ENCODE measurements around the gene SERPINB6.

SERPINB6 gene

GRCh38 chr6:2971420-2972218 is at the start of gene SERPINB6:
Gene SERPINB6 (minus strand): TSS chr6:2971567. CDS start chr6:2959332, 12,235 bp downstream.
- peaks cover 0 to 9% of the 10 kb centered on the region in 2 donors for H3K36me3 ChIP-seq (ENCODE audit: control insufficient read depth in 1 of 2, insufficient read depth in 2 of 2, low read length in 2 of 2)
- peaks cover 8 to 25% of the 10 kb centered on the region in 2 donors for H3K4me1 ChIP-seq (ENCODE audit: control insufficient read depth in 1 of 2, insufficient read depth in 2 of 2, low read length in 2 of 2)
- no peaks in the 10 kb centered on the region for H3K9me3 ChIP-seq (ENCODE audit: control insufficient read depth in 1 of 2, low read length in 2 of 2)
- H3K9ac ChIP-seq (ENCODE audit: low read depth in 1 of 2, low read length in 2 of 2) = peak within 1 kb of the TSS; percentile 64 to 81
- H3K27me3 ChIP-seq (ENCODE audit: control insufficient read depth in 1 of 2, insufficient read depth in 2 of 2, low read length in 2 of 2) = no peaks in the 10 kb centered on the region
- peak within 1 kb of the TSS; percentile 65 to 83 for H3K4me3 ChIP-seq (ENCODE audit: low read depth in 1 of 2, low read length in 2 of 2)
- H3K27ac ChIP-seq (ENCODE audit: low read depth, low read length) = peak within 1 kb of the TSS; percentile 95

GRCh38 chr6:3019749-3020320 is 48.5 kb upstream of the SERPINB6 start:
- Histone ChIP-seq H3K36me3 (ENCODE audit: control insufficient read depth in 1 of 2, insufficient read depth in 2 of 2, low read length in 2 of 2) (peaks cover 8 to 33% of the 10 kb centered on the region in 2 donors), H3K9me3 (ENCODE audit: control insufficient read depth in 1 of 2, low read length in 2 of 2) (no peaks in the 10 kb centered on the region), H3K9ac (ENCODE audit: low read depth in 1 of 2, low read length in 2 of 2) (no peak overlapping the region), H3K27me3 (ENCODE audit: control insufficient read depth in 1 of 2, insufficient read depth in 2 of 2, low read length in 2 of 2) (no peaks in the 10 kb centered on the region), H3K4me1 (ENCODE audit: control insufficient read depth in 1 of 2, insufficient read depth in 2 of 2, low read length in 2 of 2) (peaks cover 7 to 27% of the 10 kb centered on the region in 2 donors), H3K4me3 (ENCODE audit: low read depth in 1 of 2, low read length in 2 of 2) (no peak overlapping the region), H3K27ac (ENCODE audit: low read depth, low read length) (no peak overlapping the region)

GRCh38 chr6:3019065-3019464 is 47.7 kb upstream of the SERPINB6 start:
- no peak overlapping the region for H3K27ac ChIP-seq (ENCODE audit: low read depth, low read length)
- H3K27me3 ChIP-seq (ENCODE audit: control insufficient read depth in 1 of 2, insufficient read depth in 2 of 2, low read length in 2 of 2) = no peaks in the 10 kb centered on the region
- peaks cover 2 to 24% of the 10 kb centered on the region in 2 donors for H3K4me1 ChIP-seq (ENCODE audit: control insufficient read depth in 1 of 2, insufficient read depth in 2 of 2, low read length in 2 of 2)
- H3K9ac ChIP-seq (ENCODE audit: low read depth in 1 of 2, low read length in 2 of 2) = no peak overlapping the region
- H3K9me3 ChIP-seq (ENCODE audit: control insufficient read depth in 1 of 2, low read length in 2 of 2) = no peaks in the 10 kb centered on the region
- H3K36me3 ChIP-seq (ENCODE audit: control insufficient read depth in 1 of 2, insufficient read depth in 2 of 2, low read length in 2 of 2) = peaks cover 11 to 40% of the 10 kb centered on the region in 2 donors
- H3K4me3 ChIP-seq (ENCODE audit: low read depth in 1 of 2, low read length in 2 of 2) = no peak overlapping the region

- H3K27me3 ChIP-seq (ENCODE audit: control insufficient read depth in 1 of 2, insufficient read depth in 2 of 2, low read length in 2 of 2) = no peaks in the 10 kb centered on the region
- no peak overlapping the region for H3K9ac ChIP-seq (ENCODE audit: low read depth in 1 of 2, low read length in 2 of 2)
- peaks cover 0 to 1% of the 10 kb centered on the region in 2 donors for H3K9me3 ChIP-seq (ENCODE audit: control insufficient read depth in 1 of 2, low read length in 2 of 2)
- peaks cover 0 to 9% of the 10 kb centered on the region in 2 donors for H3K4me1 ChIP-seq (ENCODE audit: control insufficient read depth in 1 of 2, insufficient read depth in 2 of 2, low read length in 2 of 2)
- no peak overlapping the region for H3K4me3 ChIP-seq (ENCODE audit: low read depth in 1 of 2, low read length in 2 of 2)
- peaks cover 24 to 51% of the 10 kb centered on the region in 2 donors for H3K36me3 ChIP-seq (ENCODE audit: control insufficient read depth in 1 of 2, insufficient read depth in 2 of 2, low read length in 2 of 2)
- no peak overlapping the region for H3K27ac ChIP-seq (ENCODE audit: low read depth, low read length)
Observed at GRCh38 chr6:3017304-3017703, 45.9 kb upstream of the SERPINB6 start.

- Histone ChIP-seq H3K9me3 (ENCODE audit: control insufficient read depth in 1 of 2, low read length in 2 of 2) (peaks cover 0 to 7% of the 10 kb centered on the region in 2 donors), H3K4me1 (ENCODE audit: control insufficient read depth in 1 of 2, insufficient read depth in 2 of 2, low read length in 2 of 2) (peaks cover 0 to 6% of the 10 kb centered on the region in 2 donors), H3K27me3 (ENCODE audit: control insufficient read depth in 1 of 2, insufficient read depth in 2 of 2, low read length in 2 of 2) (no peaks in the 10 kb centered on the region), H3K4me3 (ENCODE audit: low read depth in 1 of 2, low read length in 2 of 2) (no peak overlapping the region), H3K27ac (ENCODE audit: low read depth, low read length) (no peak overlapping the region), H3K36me3 (ENCODE audit: control insufficient read depth in 1 of 2, insufficient read depth in 2 of 2, low read length in 2 of 2) (peaks cover 29 to 57% of the 10 kb centered on the region in 2 donors), H3K9ac (ENCODE audit: low read depth in 1 of 2, low read length in 2 of 2) (no peak overlapping the region)
Observed at GRCh38 chr6:3016473-3017280, 45.3 kb upstream of the SERPINB6 start.

- Histone ChIP-seq H3K4me3 (ENCODE audit: low read depth in 1 of 2, low read length in 2 of 2) (no peak overlapping the region), H3K27ac (ENCODE audit: low read depth, low read length) (no peak overlapping the region), H3K9me3 (ENCODE audit: control insufficient read depth in 1 of 2, low read length in 2 of 2) (peaks cover 0 to 16% of the 10 kb centered on the region in 2 donors), H3K36me3 (ENCODE audit: control insufficient read depth in 1 of 2, insufficient read depth in 2 of 2, low read length in 2 of 2) (peaks cover 32 to 63% of the 10 kb centered on the region in 2 donors), H3K9ac (ENCODE audit: low read depth in 1 of 2, low read length in 2 of 2) (no peak overlapping the region), H3K4me1 (ENCODE audit: control insufficient read depth in 1 of 2, insufficient read depth in 2 of 2, low read length in 2 of 2) (peaks cover 0 to 6% of the 10 kb centered on the region in 2 donors), H3K27me3 (ENCODE audit: control insufficient read depth in 1 of 2, insufficient read depth in 2 of 2, low read length in 2 of 2) (no peaks in the 10 kb centered on the region)
Observed at GRCh38 chr6:3015144-3015543, 43.8 kb upstream of the SERPINB6 start.

GRCh38 chr6:3014675-3015066 is 43.3 kb upstream of the SERPINB6 start:
- Histone ChIP-seq H3K4me1 (ENCODE audit: control insufficient read depth in 1 of 2, insufficient read depth in 2 of 2, low read length in 2 of 2) (peaks cover 0 to 9% of the 10 kb centered on the region in 2 donors), H3K9ac (ENCODE audit: low read depth in 1 of 2, low read length in 2 of 2) (no peak overlapping the region), H3K27me3 (ENCODE audit: control insufficient read depth in 1 of 2, insufficient read depth in 2 of 2, low read length in 2 of 2) (no peaks in the 10 kb centered on the region), H3K36me3 (ENCODE audit: control insufficient read depth in 1 of 2, insufficient read depth in 2 of 2, low read length in 2 of 2) (peaks cover 32 to 60% of the 10 kb centered on the region in 2 donors), H3K9me3 (ENCODE audit: control insufficient read depth in 1 of 2, low read length in 2 of 2) (peaks cover 0 to 16% of the 10 kb centered on the region in 2 donors), H3K4me3 (ENCODE audit: low read depth in 1 of 2, low read length in 2 of 2) (no peak overlapping the region), H3K27ac (ENCODE audit: low read depth, low read length) (no peak overlapping the region)

- H3K27ac ChIP-seq (ENCODE audit: low read depth, low read length) = no peak overlapping the region
- H3K36me3 ChIP-seq (ENCODE audit: control insufficient read depth in 1 of 2, insufficient read depth in 2 of 2, low read length in 2 of 2) = peaks cover 32 to 60% of the 10 kb centered on the region in 2 donors
Observed at GRCh38 chr6:3013901-3014674, 42.7 kb upstream of the SERPINB6 start.

GRCh38 chr6:3013486-3013885 is 42.1 kb upstream of the SERPINB6 start:
- Histone ChIP-seq H3K4me1 (ENCODE audit: control insufficient read depth in 1 of 2, insufficient read depth in 2 of 2, low read length in 2 of 2) (peaks cover 0 to 4% of the 10 kb centered on the region in 2 donors), H3K9ac (ENCODE audit: low read depth in 1 of 2, low read length in 2 of 2) (no peak overlapping the region), H3K4me3 (ENCODE audit: low read depth in 1 of 2, low read length in 2 of 2) (no peak overlapping the region), H3K9me3 (ENCODE audit: control insufficient read depth in 1 of 2, low read length in 2 of 2) (peaks cover 0 to 16% of the 10 kb centered on the region in 2 donors), H3K27ac (ENCODE audit: low read depth, low read length) (no peak overlapping the region), H3K27me3 (ENCODE audit: control insufficient read depth in 1 of 2, insufficient read depth in 2 of 2, low read length in 2 of 2) (no peaks in the 10 kb centered on the region), H3K36me3 (ENCODE audit: control insufficient read depth in 1 of 2, insufficient read depth in 2 of 2, low read length in 2 of 2) (peaks cover 32 to 60% of the 10 kb centered on the region in 2 donors)

More at GRCh38 chr6:3013901-3014674, 42.7 kb upstream of the SERPINB6 start:
- Histone ChIP-seq H3K9me3 (ENCODE audit: control insufficient read depth in 1 of 2, low read length in 2 of 2) (peaks cover 0 to 16% of the 10 kb centered on the region in 2 donors), H3K4me1 (ENCODE audit: control insufficient read depth in 1 of 2, insufficient read depth in 2 of 2, low read length in 2 of 2) (peaks cover 0 to 6% of the 10 kb centered on the region in 2 donors), H3K4me3 (ENCODE audit: low read depth in 1 of 2, low read length in 2 of 2) (no peak overlapping the region), H3K9ac (ENCODE audit: low read depth in 1 of 2, low read length in 2 of 2) (no peak overlapping the region), H3K27me3 (ENCODE audit: control insufficient read depth in 1 of 2, insufficient read depth in 2 of 2, low read length in 2 of 2) (no peaks in the 10 kb centered on the region)
